T-cell (primary cell): Measurements from ENCODE around the gene NCCRP1. TPM values are rescaled to one million over a fixed set of nuclear protein-coding genes. Genes with fewer than 3 reads are reported as not detected.

ENCODE experiments used
- ATAC-seq, 4 experiments: fragments of 200-7000 bp in 3 of 4; fragments of 150-1000 bp in 1 of 4; cut with Tn5 transposase; replicated peaks in 1 of 4; 1 replicate in 3 of 4; 2 replicates in 1 of 4; pipeline ENCODE4 v1.10.0; 2021; ENCODE audit warnings: moderate library complexity in 3 of 4, mild to moderate bottlenecking in 2 of 4, moderate number of reproducible peaks in 1 of 4
- CTCF ChIA-PET, 2 donors: fragments of 300-600 bp; sonication (Branson Sonifier 250); formaldehyde crosslinking; loops; one replicate each; lab custom pipeline; 2022; ENCODE audit warnings: antibody characterized with exemption in 2 of 2; lab: Charles Lee
- POLR2A ChIA-PET, 2 donors: fragments of 300-600 bp; sonication (Branson Sonifier 250); formaldehyde crosslinking; loops; one replicate each; lab custom pipeline; 2022; ENCODE audit warnings: antibody characterized with exemption in 2 of 2; lab: Charles Lee
- DNase-seq, 35 experiments: peaks; one replicate each; pipeline versions ENCODE4 v3.0.0 to v3.0.0-alpha.2; 2013 to 2023
- H3K27ac ChIP-seq: one replicate; pipeline ENCODE4 v1.5.1; 2013; ENCODE audit warnings: low read length
- H3K27me3 ChIP-seq, 2 experiments: replicated peaks in 1 of 2; 1 replicate in 1 of 2; 2 replicates in 1 of 2; pipeline versions ENCODE4 v1.6.1 to v1.7.0; 2013; ENCODE audit warnings: low read length in 1 of 2, mixed read lengths in 1 of 2; ENCODE audit not compliant: control insufficient read depth in 2 of 2, insufficient read depth in 2 of 2; ENCODE audit errors: extremely low read depth in 1 of 2
- H3K36me3 ChIP-seq, 2 donors: 1 replicate in 1 of 2; 2 replicates in 1 of 2; pipeline versions ENCODE4 v1.6.1 to v1.7.0; 2013; ENCODE audit warnings: low read length in 1 of 2; ENCODE audit not compliant: control insufficient read depth in 2 of 2, insufficient read depth in 1 of 2; ENCODE audit errors: extremely low read depth in 1 of 2
- H3K4me1 ChIP-seq, 2 experiments: 1 replicate in 1 of 2; 2 replicates in 1 of 2; pipeline versions ENCODE4 v1.6.1 to v1.7.0; 2013; ENCODE audit warnings: low read length in 2 of 2, mixed read lengths in 1 of 2; ENCODE audit not compliant: insufficient read depth in 2 of 2, control insufficient read depth in 1 of 2; ENCODE audit errors: extremely low read depth in 1 of 2
- H3K4me3 ChIP-seq, 2 donors: 1 replicate in 1 of 2; 2 replicates in 1 of 2; pipeline versions ENCODE4 v1.5.1 to v1.7.0; 2013; ENCODE audit warnings: mild to moderate bottlenecking in 2 of 2, low read length in 1 of 2, moderate library complexity in 1 of 2; ENCODE audit not compliant: control insufficient read depth in 1 of 2; ENCODE audit errors: extremely low read depth in 1 of 2
- H3K9me3 ChIP-seq: 2 replicates; pipeline ENCODE4 v1.7.0; 2013
- H3K27ac Mint-ChIP-seq, 2 donors: one replicate each; pipeline ENCODE4 v1.8.0; 2020 to 2021; ENCODE audit warnings: mild to moderate bottlenecking in 2 of 2, mixed read lengths in 2 of 2
- H3K27me3 Mint-ChIP-seq, 2 donors: one replicate each; pipeline ENCODE4 v1.8.0; 2021 to 2022; ENCODE audit warnings: mixed read lengths in 2 of 2
- H3K36me3 Mint-ChIP-seq: one replicate; pipeline ENCODE4 v1.8.0; 2021; ENCODE audit warnings: mixed read lengths
- H3K4me1 Mint-ChIP-seq, 3 donors: one replicate each; pipeline ENCODE4 v1.8.0; 2020 to 2022; ENCODE audit warnings: mixed read lengths in 3 of 3, mild to moderate bottlenecking in 1 of 3
- H3K4me3 Mint-ChIP-seq, 3 donors: one replicate each; pipeline ENCODE4 v1.8.0; 2020 to 2022; ENCODE audit warnings: mild to moderate bottlenecking in 3 of 3, mixed read lengths in 3 of 3, moderate library complexity in 3 of 3
- H3K9me3 Mint-ChIP-seq, 3 donors: one replicate each; pipeline ENCODE4 v1.8.0; 2020 to 2022; ENCODE audit warnings: mixed read lengths in 3 of 3
- WGBS: methylation state at CpG from one replicate; pipeline ENCODE4 v1.1.5; 2013; ENCODE audit warnings: missing lambda C conversion rate; ENCODE audit not compliant: insufficient coverage; 5-methylcytosine and 5-hydroxymethylcytosine counted together
- total RNA-seq, 35 experiments: library from RNA in 6 of 35; stranded (reverse) in 6 of 35; fragments of 120-200 nt in 1 of 35; gene quantifications; one replicate each; pipeline versions ENCODE4 v1.2.1 to v1.2.4 and lab custom pipeline; 2013 to 2026

Gene NCCRP1
- total RNA-seq, 5 donors from 2014 or later (not counting 1 experiment from before 2014, with no cell fraction given) = 0.23 to 0.46 (median 0.41) TPM; not detected in 2

GRCh38 chr19:39186391-39186790, 10.4 kb upstream of the NCCRP1 start:
- POLR2A ChIA-PET = no interaction called here
- whole genome bisulfite sequencing = 100% methylated on average over 1 of the region's 8 CpGs
- DNase-seq = no peak
- Histone ChIP-seq H3K36me3 (no peaks in the 10 kb centered on the region), H3K27ac (no peak overlapping the region), H3K27me3 (peaks cover 0 to 18% of the 10 kb centered on the region in 2 experiments), H3K4me3 (no peak overlapping the region), H3K9me3 (no peaks in the 10 kb centered on the region), H3K4me1 (no peaks in the 10 kb centered on the region)
- H3K27me3 Mint-ChIP-seq = peaks cover 5 to 20% of the 10 kb centered on the region in 2 donors
- H3K4me3 Mint-ChIP-seq = no peak overlapping the region
- no peak overlapping the region for H3K27ac Mint-ChIP-seq
- H3K4me1 Mint-ChIP-seq = no peaks in the 10 kb centered on the region
- CTCF ChIA-PET = interaction anchor here in 1 of 2 donors (0.6 kb wide), 2 partner anchors 140 to 649 kb away, joined by 3 to 4 read pairs; no protein-coding TSS in a partner anchor
- H3K36me3 Mint-ChIP-seq = no peaks in the 10 kb centered on the region
- no peaks in the 10 kb centered on the region for H3K9me3 Mint-ChIP-seq
- ATAC-seq = no peak

GRCh38 chr19:39187552-39187943, 9.2 kb upstream of the NCCRP1 start:
- no peak overlapping the region for H3K27ac Mint-ChIP-seq
- CTCF ChIA-PET = interaction anchor here (0.6 to 1.1 kb wide), 3 partner anchors 40 to 65 kb away, joined by 3 to 10 read pairs (median 5); no protein-coding TSS in a partner anchor

GRCh38 chr19:39188960-39189359, 7.8 kb upstream of the NCCRP1 start:
- no peaks in the 10 kb centered on the region for H3K4me1 Mint-ChIP-seq
- ATAC-seq = no peak
- H3K27me3 ChIP-seq = peaks cover 0 to 40% of the 10 kb centered on the region in 2 experiments
- H3K27ac Mint-ChIP-seq = no peak overlapping the region
- WGBS = 74% methylated on average over 4 of the region's 6 CpGs
- no peaks in the 10 kb centered on the region for H3K9me3 Mint-ChIP-seq
- no peaks in the 10 kb centered on the region for H3K36me3 ChIP-seq
- POLR2A ChIA-PET = no interaction called here
- no peak overlapping the region for H3K27ac ChIP-seq
- no peak overlapping the region for H3K4me3 Mint-ChIP-seq
- no peaks in the 10 kb centered on the region for H3K9me3 ChIP-seq
- H3K36me3 Mint-ChIP-seq = no peaks in the 10 kb centered on the region
- CTCF ChIA-PET = interaction anchor here in 1 of 2 donors (0.6 kb wide), 1 partner anchor 1320 kb away, joined by 4 read pairs; no protein-coding TSS in a partner anchor
- no peak for DNase-seq
- no peaks in the 10 kb centered on the region for H3K4me1 ChIP-seq
- H3K27me3 Mint-ChIP-seq = peaks cover 12 to 35% of the 10 kb centered on the region in 2 donors
- H3K4me3 ChIP-seq = no peak overlapping the region

More at GRCh38 chr19:39187552-39187943, 9.2 kb upstream of the NCCRP1 start:
- DNase-seq = no peak
- Histone ChIP-seq H3K4me3 (no peak overlapping the region), H3K9me3 (no peaks in the 10 kb centered on the region), H3K27ac (no peak overlapping the region), H3K27me3 (peaks cover 0 to 27% of the 10 kb centered on the region in 2 experiments), H3K4me1 (no peaks in the 10 kb centered on the region), H3K36me3 (no peaks in the 10 kb centered on the region)
- Mint-ChIP-seq H3K27me3 (peaks cover 5 to 26% of the 10 kb centered on the region in 2 donors), H3K36me3 (no peaks in the 10 kb centered on the region), H3K4me1 (no peaks in the 10 kb centered on the region), H3K9me3 (no peaks in the 10 kb centered on the region), H3K4me3 (no peak overlapping the region)
- ATAC-seq = no peak
- POLR2A ChIA-PET = no interaction called here
- WGBS = 59% methylated on average over 7 of the region's 8 CpGs

GRCh38 chr19:39190768-39191167, 6.0 kb upstream of the NCCRP1 start:
- no peaks in the 10 kb centered on the region for H3K36me3 ChIP-seq
- peaks cover 19 to 49% of the 10 kb centered on the region in 2 donors for H3K27me3 Mint-ChIP-seq
- H3K9me3 ChIP-seq = no peaks in the 10 kb centered on the region
- H3K4me1 Mint-ChIP-seq = peaks cover 9% of the 10 kb centered on the region in 3 donors
- no peak for DNase-seq
- no peaks in the 10 kb centered on the region for H3K36me3 Mint-ChIP-seq
- no peak overlapping the region for H3K4me3 ChIP-seq
- 86% methylated on average over 7 of the region's 11 CpGs for WGBS
- H3K27ac Mint-ChIP-seq = no peak overlapping the region
- ATAC-seq = no peak
- no peaks in the 10 kb centered on the region for H3K9me3 Mint-ChIP-seq
- POLR2A ChIA-PET = no interaction called here
- peaks cover 0 to 8% of the 10 kb centered on the region in 2 experiments for H3K4me1 ChIP-seq
- no peak overlapping the region for H3K4me3 Mint-ChIP-seq
- CTCF ChIA-PET = interaction anchor here in 1 of 2 donors (0.6 kb wide), 1 partner anchor 398 kb away, joined by 4 read pairs; no protein-coding TSS in a partner anchor
- H3K27me3 ChIP-seq = peaks cover 0 to 57% of the 10 kb centered on the region in 2 experiments
- H3K27ac ChIP-seq = no peak overlapping the region

- DNase-seq = no peak
- Mint-ChIP-seq H3K4me3 (no peak overlapping the region), H3K9me3 (no peaks in the 10 kb centered on the region), H3K36me3 (no peaks in the 10 kb centered on the region), H3K27ac (no peak overlapping the region), H3K4me1 (peaks cover 22 to 26% (median 22%) of the 10 kb centered on the region in 3 donors), H3K27me3 (peaks cover 27 to 60% of the 10 kb centered on the region in 2 donors)
- ChIA-PET CTCF (no interaction called here), POLR2A (no interaction called here)
- H3K9me3 ChIP-seq = no peaks in the 10 kb centered on the region
- H3K4me1 ChIP-seq = peaks cover 0 to 22% of the 10 kb centered on the region in 2 experiments
- peaks cover 0 to 71% of the 10 kb centered on the region in 2 experiments for H3K27me3 ChIP-seq
- 80% methylated on average over 1 of the region's 2 CpGs for WGBS
- no peak overlapping the region for H3K4me3 ChIP-seq
- H3K27ac ChIP-seq = no peak overlapping the region
- ATAC-seq = no peak
- no peaks in the 10 kb centered on the region for H3K36me3 ChIP-seq
Observed at GRCh38 chr19:39192846-39193245, 3.9 kb upstream of the NCCRP1 start.

- Histone ChIP-seq H3K4me1 (peaks cover 0 to 22% of the 10 kb centered on the region in 2 experiments), H3K27ac (no peak overlapping the region), H3K36me3 (no peaks in the 10 kb centered on the region), H3K9me3 (no peaks in the 10 kb centered on the region), H3K4me3 (no peak overlapping the region), H3K27me3 (peaks cover 3 to 75% of the 10 kb centered on the region in 2 experiments)
- ATAC-seq = no peak
- Mint-ChIP-seq H3K27ac (no peak overlapping the region), H3K27me3 (peaks cover 33 to 65% of the 10 kb centered on the region in 2 donors), H3K4me3 (no peak overlapping the region), H3K36me3 (no peaks in the 10 kb centered on the region), H3K9me3 (no peaks in the 10 kb centered on the region), H3K4me1 (peaks cover 22 to 26% (median 22%) of the 10 kb centered on the region in 3 donors)
- DNase-seq = no peak
- CTCF ChIA-PET = no interaction called here
- WGBS = 90% methylated on average over 2 of the region's 8 CpGs
- POLR2A ChIA-PET = no interaction called here
Observed at GRCh38 chr19:39193803-39194202, 3.0 kb upstream of the NCCRP1 start.
